Lung (tissue), 12 donors: ENCODE results near the gene KIF1A. TPM values are rescaled to one million over a fixed set of nuclear protein-coding genes. Genes with fewer than 3 reads are reported as not detected.
A peak's percentile ranks its signal among the peaks of the same experiment; 100 is the strongest.

Experiments
- ATAC-seq: fragments of 200-7000 bp; cut with Tn5 transposase; one replicate; pipeline ENCODE4 v1.9.1; 2020; ENCODE audit warnings: moderate number of reproducible peaks; ENCODE audit not compliant: insufficient read depth, low FRiP score
- DNase-seq, 3 donors: peaks; one replicate each; pipeline ENCODE4 v3.0.0-alpha.2; 2013 to 2017
- H3K27ac ChIP-seq, 2 donors: one replicate each; pipeline ENCODE4 v1.5.1; 2013; ENCODE audit warnings: mild to moderate bottlenecking in 2 of 2, moderate library complexity in 2 of 2, control low read depth in 1 of 2, inconsistent platforms in 1 of 2, low read depth in 1 of 2, low read length in 1 of 2
- H3K27me3 ChIP-seq, 3 donors: one replicate each; pipeline ENCODE4 v1.5.1; 2013; ENCODE audit warnings: low read length in 2 of 3; ENCODE audit not compliant: control insufficient read depth in 3 of 3, insufficient read depth in 3 of 3
- H3K36me3 ChIP-seq, 4 donors: one replicate each; pipeline ENCODE4 v1.5.1; 2013; ENCODE audit warnings: low read length in 4 of 4, mild to moderate bottlenecking in 1 of 4, moderate library complexity in 1 of 4; ENCODE audit not compliant: control insufficient read depth in 4 of 4, insufficient read depth in 4 of 4
- H3K4me1 ChIP-seq, 5 donors: one replicate each; pipeline ENCODE4 v1.5.1; 2013; ENCODE audit warnings: low read length in 5 of 5, mild to moderate bottlenecking in 2 of 5, moderate library complexity in 1 of 5; ENCODE audit not compliant: control insufficient read depth in 5 of 5, insufficient read depth in 5 of 5
- H3K4me3 ChIP-seq: one replicate; pipeline ENCODE4 v1.5.1; 2013; ENCODE audit warnings: mild to moderate bottlenecking, control low read depth, moderate library complexity
- H3K9ac ChIP-seq, 2 donors: one replicate each; pipeline ENCODE4 v1.5.1; 2013; ENCODE audit warnings: low read length in 2 of 2, control low read depth in 1 of 2; ENCODE audit not compliant: insufficient read depth in 1 of 2
- H3K9me3 ChIP-seq, 4 donors: one replicate each; pipeline ENCODE4 v1.5.1; 2013; ENCODE audit warnings: low read length in 3 of 4, mild to moderate bottlenecking in 1 of 4, moderate library complexity in 1 of 4; ENCODE audit not compliant: control insufficient read depth in 4 of 4, insufficient read depth in 3 of 4
- CTCF ChIP-seq: IDR thresholded peaks from 2 replicates; pipeline ENCODE4 v1.5.1; 2012; ENCODE audit warnings: mild to moderate bottlenecking; ENCODE audit errors: control extremely low read depth, extremely low read depth
- WGBS, 2 donors: extraction: QIAGEN DNeasy Blood & Tissue Kit; methylation state at CpG; one replicate each; pipeline ENCODE4 v1.1.7; 2013; 5-methylcytosine and 5-hydroxymethylcytosine counted together
- polyA plus RNA-seq, 2 donors: library from polyadenylated mRNA; stranded (reverse); fragments of 200-250 nt; gene quantifications; one replicate each; pipeline ENCODE4 v1.2.1, GENCODE V29; 2013
- total RNA-seq, 2 donors: library from RNA; depleted of rRNA in 1 of 2; stranded (reverse); fragments of >200 nt in 1 of 2; gene quantifications; one replicate each; pipeline ENCODE4 v1.2.1, GENCODE V29; 2014 to 2021
- donor health status: control.
- donor health status: control.
- donor health status: Bipolar disorder and iron deficiency.
- donor health status: healthy.
- donor health status: DM: yes; HTN: yes; CAD: no.

KIF1A gene
- total and polyA plus RNA-seq, 4 donors = 0.14 to 2.3 (median 0.46) TPM

GRCh38 chr2:240811346-240812300, 8.4 kb downstream of the KIF1A start:
- H3K9me3 ChIP-seq = peaks cover 0 to 11% (median 4%) of the 10 kb centered on the region in 4 donors
- TF ChIP-seq CTCF = no peak
- no peaks in the 10 kb centered on the region for H3K36me3 ChIP-seq
- H3K4me1 ChIP-seq = no peaks in the 10 kb centered on the region
- H3K27ac ChIP-seq = no peak overlapping the region
- peaks cover 0 to 4% (median 0%) of the 10 kb centered on the region in 3 donors for H3K27me3 ChIP-seq
- H3K4me3 ChIP-seq = no peak overlapping the region
- ATAC-seq = no peak
- 88 to 92% methylated on average over 17 of the region's 17 CpGs for WGBS, 2 donors
- H3K9ac ChIP-seq = no peak overlapping the region
- peak in 1 of 3 donors; percentile 5 for DNase-seq

GRCh38 chr2:240810621-240811020, 9.4 kb downstream of the KIF1A start:
- ATAC-seq = no peak
- Histone ChIP-seq H3K9me3 (peaks cover 0 to 11% (median 4%) of the 10 kb centered on the region in 4 donors), H3K27me3 (no peaks in the 10 kb centered on the region), H3K4me3 (no peak overlapping the region), H3K4me1 (no peaks in the 10 kb centered on the region), H3K27ac (no peak overlapping the region), H3K9ac (no peak overlapping the region), H3K36me3 (no peaks in the 10 kb centered on the region)
- peak in 1 of 3 donors; percentile 4 for DNase-seq
- TF ChIP-seq CTCF = no peak
- 93 to 95% methylated on average over 16 of the region's 16 CpGs for WGBS, 2 donors

GRCh38 chr2:240810199-240810598, 9.8 kb downstream of the KIF1A start:
- peaks cover 0 to 11% (median 4%) of the 10 kb centered on the region in 4 donors for H3K9me3 ChIP-seq
- H3K27ac ChIP-seq = no peak overlapping the region
- no peak overlapping the region for H3K4me3 ChIP-seq
- TF ChIP-seq CTCF = no peak
- no peak overlapping the region for H3K9ac ChIP-seq
- WGBS, 2 donors = 54 to 56% methylated on average over 6 of the region's 6 CpGs
- DNase-seq = peak in 1 of 3 donors; percentile 4
- H3K36me3 ChIP-seq = no peaks in the 10 kb centered on the region
- ATAC-seq = no peak
- H3K4me1 ChIP-seq = no peaks in the 10 kb centered on the region
- H3K27me3 ChIP-seq = no peaks in the 10 kb centered on the region
